H1 (cell line): ENCODE results near the gene TNFSF4. TPM values are rescaled to one million over a fixed set of nuclear protein-coding genes. Genes with fewer than 3 reads are reported as not detected.

Experiments
- CTCF ChIA-PET: fragments of 300-600 bp; sonication (Branson Sonifier 250); formaldehyde crosslinking; loops from one replicate; lab custom pipeline; 2021; ENCODE audit not compliant: partially characterized antibody; lab: Charles Lee
- POLR2A ChIA-PET: fragments of 300-600 bp; sonication (Branson Sonifier 250); formaldehyde crosslinking; loops from one replicate; lab custom pipeline; 2021; ENCODE audit warnings: inconsistent platforms; ENCODE audit not compliant: partially characterized antibody; lab: Charles Lee
- DNase-seq, 2 experiments: peaks; one replicate each; pipeline versions ENCODE4 v3.0.0 to v3.0.0-alpha.2; 2010 to 2022; ENCODE audit warnings: low spot score in 2 of 2, low read depth in 1 of 2, mixed read lengths in 1 of 2
- FAIRE-seq: peaks from 2 replicates; lab custom pipeline; 2011; peaks lifted over from hg19 to GRCh38; lab: Jason Lieb, UNC
- H2AFZ ChIP-seq: 2 replicates; pipeline ENCODE4 v1.8.1; 2012; ENCODE audit warnings: low read length, inconsistent platforms
- H2AK5ac ChIP-seq: 2 replicates; pipeline ENCODE4 v1.6.1; 2013; ENCODE audit warnings: low read depth, low read length
- H2BK120ac ChIP-seq: replicated peaks from 2 replicates; pipeline ENCODE3; 2013; ENCODE audit warnings: low read depth, low read length, inconsistent platforms
- H2BK12ac ChIP-seq: 2 replicates; pipeline ENCODE4 v1.6.1; 2013; ENCODE audit warnings: low read depth, low read length
- H2BK15ac ChIP-seq: 2 replicates; pipeline ENCODE4 v1.6.1; 2013; ENCODE audit warnings: low read length
- H2BK20ac ChIP-seq: 2 replicates; pipeline ENCODE4 v1.6.1; 2013; ENCODE audit warnings: low read length
- H2BK5ac ChIP-seq: 2 replicates; pipeline ENCODE4 v1.6.1; 2013; ENCODE audit warnings: low read depth, low read length
- H3K14ac ChIP-seq: 2 replicates; pipeline ENCODE4 v1.6.1; 2013; ENCODE audit warnings: inconsistent platforms; ENCODE audit not compliant: insufficient read length
- H3K18ac ChIP-seq: 2 replicates; pipeline ENCODE4 v1.6.1; 2013; ENCODE audit warnings: low read length; ENCODE audit errors: extremely low read depth
- H3K23ac ChIP-seq: 2 replicates; pipeline ENCODE4 v1.6.1; 2013; ENCODE audit warnings: inconsistent platforms; ENCODE audit not compliant: insufficient read length
- H3K23me2 ChIP-seq: 2 replicates; pipeline ENCODE4 v1.6.1; 2013; ENCODE audit warnings: low read depth, low read length
- H3K27ac ChIP-seq: 2 replicates; pipeline ENCODE4 v1.6.1; 2011; ENCODE audit warnings: low read depth, low read length, inconsistent platforms
- H3K27me3 ChIP-seq, 4 experiments: replicated peaks in 1 of 4; 1 replicate in 1 of 4; 2 replicates in 3 of 4; pipeline versions ENCODE4 v1.6.1 to v1.8.1; 2011 to 2013; ENCODE audit warnings: low read length in 3 of 4, mild to moderate bottlenecking in 3 of 4, inconsistent platforms in 2 of 4, mixed read lengths in 2 of 4, moderate library complexity in 1 of 4; ENCODE audit not compliant: control insufficient read depth in 3 of 4, insufficient read depth in 3 of 4; ENCODE audit errors: extremely low read depth in 1 of 4
- H3K36me3 ChIP-seq, 4 experiments: 2 replicates each; pipeline versions ENCODE4 v1.6.1 to v1.8.1; 2011 to 2013; ENCODE audit warnings: mild to moderate bottlenecking in 4 of 4, low read length in 3 of 4, moderate library complexity in 2 of 4, control low read depth in 1 of 4, inconsistent platforms in 1 of 4; ENCODE audit not compliant: insufficient read depth in 4 of 4, control insufficient read depth in 2 of 4
- H3K4ac ChIP-seq: replicated peaks from 2 replicates; pipeline ENCODE3; 2013; ENCODE audit warnings: low read length, low read depth, mixed read lengths, inconsistent platforms; ENCODE audit not compliant: insufficient read length
- H3K4me1 ChIP-seq, 4 experiments: replicated peaks in 1 of 4; 1 replicate in 1 of 4; 2 replicates in 3 of 4; pipeline versions ENCODE4 v1.6.1 to v1.8.1; 2011 to 2013; ENCODE audit warnings: low read length in 3 of 4, inconsistent platforms in 2 of 4, mixed read lengths in 1 of 4; ENCODE audit not compliant: insufficient read depth in 4 of 4, control insufficient read depth in 3 of 4
- H3K4me2 ChIP-seq, 2 experiments: 2 replicates each; pipeline versions ENCODE4 v1.6.1 to v1.8.1; 2011 to 2013; ENCODE audit warnings: low read depth in 2 of 2, low read length in 2 of 2, control low read depth in 1 of 2, inconsistent platforms in 1 of 2, mild to moderate bottlenecking in 1 of 2; ENCODE audit not compliant: insufficient read depth in 1 of 2
- H3K4me3 ChIP-seq, 4 experiments: fragments of 200-600, 300-600 bp in 1 of 4; sonication (generic), shearing (Covaris generic), sonication (Bioruptor Twin) in 1 of 4; 2 replicates each; pipeline versions ENCODE4 v1.5.1 to v1.8.1; 2011 to 2016; ENCODE audit warnings: low read length in 4 of 4, low read depth in 3 of 4, control low read depth in 2 of 4, inconsistent platforms in 2 of 4, mild to moderate bottlenecking in 2 of 4, mixed read lengths in 1 of 4, moderate library complexity in 1 of 4; ENCODE audit not compliant: insufficient read depth in 2 of 4; ENCODE audit errors: extremely low read depth in 1 of 4
- H3K56ac ChIP-seq: replicated peaks from 2 replicates; pipeline ENCODE3; 2013; ENCODE audit warnings: low read depth, mild to moderate bottlenecking, mixed read lengths, low read length, inconsistent platforms; ENCODE audit not compliant: insufficient read length
- H3K79me1 ChIP-seq: 2 replicates; pipeline ENCODE4 v1.6.1; 2013; ENCODE audit warnings: low read depth, low read length, control low read depth
- H3K79me2 ChIP-seq, 2 experiments: 2 replicates each; pipeline versions ENCODE4 v1.6.1 to v1.8.1; 2012 to 2013; ENCODE audit warnings: low read length in 2 of 2, mild to moderate bottlenecking in 2 of 2, inconsistent platforms in 1 of 2; ENCODE audit not compliant: insufficient read depth in 2 of 2, control insufficient read depth in 1 of 2
- H3K9ac ChIP-seq, 4 experiments: replicated peaks in 1 of 4; 1 replicate in 1 of 4; 2 replicates in 3 of 4; pipeline versions ENCODE4 v1.6.1 to v1.8.1; 2011 to 2013; ENCODE audit warnings: low read depth in 3 of 4, low read length in 3 of 4, control low read depth in 2 of 4, mild to moderate bottlenecking in 2 of 4, moderate library complexity in 2 of 4, inconsistent platforms in 1 of 4; ENCODE audit errors: extremely low read depth in 1 of 4
- H3K9me3 ChIP-seq, 2 experiments: 2 replicates each; pipeline versions ENCODE4 v1.6.1 to v1.8.1; 2012 to 2013; ENCODE audit warnings: mild to moderate bottlenecking in 2 of 2, moderate library complexity in 2 of 2, control low read depth in 1 of 2, inconsistent platforms in 1 of 2, low read depth in 1 of 2, low read length in 1 of 2, mixed read lengths in 1 of 2; ENCODE audit not compliant: insufficient read depth in 2 of 2
- H4K20me1 ChIP-seq, 2 experiments: replicated peaks in 1 of 2; 2 replicates each; pipeline versions ENCODE3 to v1.8.1; 2011 to 2013; ENCODE audit warnings: inconsistent platforms in 2 of 2, low read length in 2 of 2, mild to moderate bottlenecking in 1 of 2; ENCODE audit not compliant: insufficient read depth in 2 of 2, control insufficient read depth in 1 of 2
- H4K5ac ChIP-seq: 2 replicates; pipeline ENCODE4 v1.6.1; 2013; ENCODE audit warnings: low read length, low read depth, mixed read lengths, inconsistent platforms; ENCODE audit not compliant: insufficient read length
- H4K8ac ChIP-seq: 2 replicates; pipeline ENCODE4 v1.8.0; 2013; ENCODE audit warnings: mild to moderate bottlenecking, moderate library complexity, low read length, inconsistent platforms; ENCODE audit not compliant: insufficient read depth; ENCODE audit errors: extremely low read depth
- H4K91ac ChIP-seq: replicated peaks from 2 replicates; pipeline ENCODE3; 2013; ENCODE audit warnings: low read length, mixed read lengths, inconsistent platforms; ENCODE audit not compliant: insufficient read length
- JUN ChIP-seq: IDR thresholded peaks from 2 replicates; pipeline ENCODE4 v1.6.1; 2011; ENCODE audit warnings: low read depth, mild to moderate bottlenecking, improper control_type of control experiment, low read length
- WGBS, 2 experiments: shearing (Covaris generic) in 1 of 2; methylation state at CpG; one replicate each; pipeline versions ENCODE4 v1.1.6 to v1.1.7; 2013 to 2015; ENCODE audit warnings: low lambda C conversion rate in 2 of 2, mixed read lengths in 2 of 2, inconsistent platforms in 1 of 2, low coverage in 1 of 2, missing lambda C conversion rate in 1 of 2; ENCODE audit not compliant: insufficient replicate concordance in 2 of 2, insufficient coverage in 1 of 2, insufficient read length in 1 of 2; ENCODE audit errors: extremely low coverage in 1 of 2, missing lambda C conversion rate in 1 of 2; 5-methylcytosine and 5-hydroxymethylcytosine counted together
- polyA plus RNA-seq, 7 experiments: library from polyadenylated mRNA; depleted of rRNA in 3 of 7; stranded (reverse) in 5 of 7; unstranded in 2 of 7; fragments of >200 nt in 5 of 7; fragments of 200-250 nt in 2 of 7; gene quantifications; 1 replicate in 5 of 7; 2 replicates in 1 of 7; 4 replicates in 1 of 7; pipeline versions ENCODE4 v1.2.1 to v1.2.3, GENCODE V29; 2011 to 2013; ENCODE audit warnings: missing spikeins in 2 of 7, mixed read lengths in 2 of 7
- total RNA-seq: library from RNA; stranded (reverse); fragmentation: NEBNext Ultra II Directional; extraction: Animal tissue kit (Norgen Biotek cat#: 25700); gene quantifications from 2 replicates; pipeline ENCODE4 v1.2.1, GENCODE V29; 2021

The TNFSF4 gene
- total and polyA plus RNA-seq, 2 of the 8 experiments (the other 6 are each of a cell fraction or from before 2014, with no cell fraction given), result 0.54 to 0.63 TPM

- Histone ChIP-seq H3K27ac (no peak overlapping the region), H3K18ac (no peak overlapping the region), H2BK12ac (no peak overlapping the region), H4K20me1 (no peaks in the 10 kb centered on the region), H3K27me3 (no peaks in the 10 kb centered on the region), H3K56ac (no peak overlapping the region), H2BK5ac (no peak overlapping the region), H3K36me3 (no peaks in the 10 kb centered on the region), H3K4me1 (no peaks in the 10 kb centered on the region), H3K14ac (no peak overlapping the region), H2BK15ac (no peak overlapping the region), H2BK20ac (no peak overlapping the region), H2AK5ac (no peak overlapping the region), H3K4me3 (no peak overlapping the region), H3K23ac (no peak overlapping the region), H3K4me2 (no peak overlapping the region), H3K79me2 (no peaks in the 10 kb centered on the region), H3K4ac (no peak overlapping the region), H3K9ac (no peak overlapping the region), H3K9me3 (peaks cover 11 to 19% of the 10 kb centered on the region in 2 experiments), H4K91ac (no peak overlapping the region), H2BK120ac (no peak overlapping the region), H4K8ac (no peak overlapping the region), H4K5ac (no peak overlapping the region), H2AFZ (no peak overlapping the region), H3K79me1 (no peaks in the 10 kb centered on the region), H3K23me2 (no peaks in the 10 kb centered on the region)
- ChIA-PET CTCF (interaction anchor here (0.6 kb wide), 1 partner anchor 953 kb away, joined by 3 read pairs; no protein-coding TSS in a partner anchor), POLR2A (no interaction called here)
- 90% methylated on average over 4 of the region's 4 CpGs; no CpG with 5 or more reads in 1 of the 2 experiments for WGBS, 2 experiments
- no peak for FAIRE-seq
- no peak for TF ChIP-seq JUN
- DNase-seq, result no peak
These were observed 33.7 kb downstream of the TNFSF4 start for GRCh38 chr1:173173388-173173787.
